ENCODE data around the gene SENP1. TPM values are rescaled to one million over a fixed set of nuclear protein-coding genes. Genes with fewer than 3 reads are reported as not detected.

SENP1 gene
- total RNA-seq, 1 donor from 2014 or later, result 31.2 TPM

DNA sequence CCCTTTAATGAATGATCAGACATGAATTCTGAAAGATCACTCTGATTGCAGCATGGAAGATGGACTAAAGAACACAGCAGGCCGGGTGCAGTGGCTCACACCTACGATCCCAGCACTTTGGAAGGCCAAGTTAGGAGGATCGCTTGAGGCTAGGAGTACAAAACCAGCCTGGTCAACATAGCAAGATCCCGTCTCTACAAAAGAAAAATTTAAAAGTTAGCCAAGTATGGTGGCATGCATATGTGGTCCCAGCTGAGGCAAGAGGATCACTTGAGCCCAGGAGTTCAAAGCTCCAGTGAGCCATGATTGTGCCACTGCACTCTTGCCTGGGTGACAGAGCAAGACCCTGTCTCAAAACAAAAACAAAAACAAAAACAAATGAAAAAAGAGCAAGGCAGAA, 35.1 kb downstream of the SENP1 start:
- TF ChIP-seq CTCF (IDR thresholded peaks at IDR 0.05; ENCODE audit: unreplicated experiment), result no peak
- no peak overlapping the region for H3K27ac Mint-ChIP-seq (ENCODE audit: unreplicated experiment)
- no peaks in the 10 kb centered on the region for H3K9me3 Mint-ChIP-seq (ENCODE audit: unreplicated experiment)
- peaks cover 19% of the 10 kb centered on the region for H3K36me3 Mint-ChIP-seq (ENCODE audit: low read depth, unreplicated experiment)
- no peak for DNase-seq (ENCODE audit: low spot score)
- H3K4me3 Mint-ChIP-seq (ENCODE audit: unreplicated experiment), result no peak overlapping the region
- H3K27me3 Mint-ChIP-seq (ENCODE audit: unreplicated experiment), result no peaks in the 10 kb centered on the region
- no peaks in the 10 kb centered on the region for H3K4me1 Mint-ChIP-seq (ENCODE audit: unreplicated experiment)

DNA sequence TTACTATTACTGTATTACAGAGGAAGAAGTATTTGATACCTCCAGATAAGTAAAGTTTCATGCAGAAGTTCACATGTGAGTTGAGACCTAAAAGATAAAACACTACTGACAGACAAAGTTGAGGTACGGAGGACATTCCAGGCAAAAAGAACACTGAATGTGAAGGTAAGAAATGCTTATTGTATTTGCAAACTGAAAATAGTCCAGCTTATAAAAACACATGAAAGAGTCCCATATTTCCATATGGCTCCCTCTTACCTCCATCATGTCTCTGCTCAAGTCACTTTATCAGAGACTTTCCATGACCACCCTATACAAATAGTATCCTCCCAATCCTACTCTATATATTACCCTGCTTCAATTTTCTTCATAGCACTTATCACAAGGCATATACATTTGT, 35.8 kb downstream of the SENP1 start:
- Mint-ChIP-seq H3K36me3 (ENCODE audit: low read depth, unreplicated experiment) (peaks cover 22% of the 10 kb centered on the region), H3K4me1 (ENCODE audit: unreplicated experiment) (no peaks in the 10 kb centered on the region), H3K4me3 (ENCODE audit: unreplicated experiment) (no peak overlapping the region), H3K27ac (ENCODE audit: unreplicated experiment) (no peak overlapping the region), H3K9me3 (ENCODE audit: unreplicated experiment) (no peaks in the 10 kb centered on the region), H3K27me3 (ENCODE audit: unreplicated experiment) (no peaks in the 10 kb centered on the region)
- no peak for DNase-seq (ENCODE audit: low spot score)
- TF ChIP-seq CTCF (IDR thresholded peaks at IDR 0.05; ENCODE audit: unreplicated experiment), result no peak

DNA sequence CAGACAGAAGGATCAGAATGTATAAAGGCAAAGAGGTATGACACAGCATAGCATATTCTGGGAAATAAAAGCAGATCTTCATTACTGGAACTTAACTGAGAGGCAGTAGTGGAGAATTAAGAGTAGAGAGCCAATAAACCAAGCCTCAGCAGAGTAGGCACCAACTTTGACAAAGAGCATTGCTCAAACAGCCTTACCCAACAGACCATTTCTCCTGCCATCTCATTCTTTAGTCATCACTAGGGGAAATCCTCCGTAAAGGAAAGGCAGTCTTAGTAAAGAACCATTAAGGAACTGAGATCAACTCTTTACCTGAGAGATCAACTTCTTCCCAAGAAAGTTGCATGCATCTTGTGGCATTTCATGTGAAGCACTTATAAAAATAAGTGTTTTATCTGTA, 36.6 kb downstream of the SENP1 start:
- no peak for TF ChIP-seq CTCF (IDR thresholded peaks at IDR 0.05; ENCODE audit: unreplicated experiment)
- Mint-ChIP-seq H3K9me3 (ENCODE audit: unreplicated experiment) (no peaks in the 10 kb centered on the region), H3K36me3 (ENCODE audit: low read depth, unreplicated experiment) (peaks cover 22% of the 10 kb centered on the region), H3K4me3 (ENCODE audit: unreplicated experiment) (no peak overlapping the region), H3K4me1 (ENCODE audit: unreplicated experiment) (no peaks in the 10 kb centered on the region), H3K27ac (ENCODE audit: unreplicated experiment) (no peak overlapping the region), H3K27me3 (ENCODE audit: unreplicated experiment) (no peaks in the 10 kb centered on the region)
- no peak for DNase-seq (ENCODE audit: low spot score)

DNA sequence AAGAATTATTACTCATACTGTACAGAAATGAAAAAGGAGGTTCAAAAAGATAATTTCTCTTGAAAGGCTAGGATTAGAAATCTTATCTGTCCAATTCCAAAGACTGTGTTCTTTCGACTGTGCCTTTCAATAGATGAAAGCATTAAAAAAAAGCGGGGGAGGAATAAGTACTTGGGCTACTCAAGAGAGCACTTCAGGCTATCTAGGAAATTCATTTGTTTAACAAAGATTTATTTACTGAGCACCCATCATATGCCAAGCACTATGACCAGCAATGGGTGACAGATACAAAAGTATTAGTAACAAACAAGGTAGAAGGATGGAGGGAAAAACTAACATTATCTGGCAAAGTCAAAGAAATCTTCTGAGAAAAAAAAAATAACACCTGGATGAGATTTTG, 37.4 kb downstream of the SENP1 start:
- peaks cover 29% of the 10 kb centered on the region for H3K36me3 Mint-ChIP-seq (ENCODE audit: low read depth, unreplicated experiment)
- H3K4me3 Mint-ChIP-seq (ENCODE audit: unreplicated experiment), result no peak overlapping the region
- DNase-seq (ENCODE audit: low spot score), result no peak
- TF ChIP-seq CTCF (IDR thresholded peaks at IDR 0.05; ENCODE audit: unreplicated experiment), result no peak
- H3K27ac Mint-ChIP-seq (ENCODE audit: unreplicated experiment), result no peak overlapping the region
- H3K4me1 Mint-ChIP-seq (ENCODE audit: unreplicated experiment), result no peaks in the 10 kb centered on the region
- no peaks in the 10 kb centered on the region for H3K9me3 Mint-ChIP-seq (ENCODE audit: unreplicated experiment)
- H3K27me3 Mint-ChIP-seq (ENCODE audit: unreplicated experiment), result no peaks in the 10 kb centered on the region

GRCh38 chr12:48067250-48067938, 38.5 kb downstream of the SENP1 start:
- Mint-ChIP-seq H3K9me3 (ENCODE audit: unreplicated experiment) (no peaks in the 10 kb centered on the region), H3K27me3 (ENCODE audit: unreplicated experiment) (no peaks in the 10 kb centered on the region), H3K4me1 (ENCODE audit: unreplicated experiment) (no peaks in the 10 kb centered on the region), H3K4me3 (ENCODE audit: unreplicated experiment) (no peak overlapping the region), H3K36me3 (ENCODE audit: low read depth, unreplicated experiment) (peaks cover 24% of the 10 kb centered on the region), H3K27ac (ENCODE audit: unreplicated experiment) (no peak overlapping the region)
- DNase-seq (ENCODE audit: low spot score), result no peak
- TF ChIP-seq CTCF (IDR thresholded peaks at IDR 0.05; ENCODE audit: unreplicated experiment), result no peak

Data from endothelial cell (in vitro differentiated cells).